OCI-LY7 (cell line): Measurements from ENCODE around the gene TMEM86B.

Source experiments
- EZH2phosphoT487 ChIP-seq: fragments of 200-600 bp; sonication (generic); IDR thresholded peaks from 2 replicates; pipeline ENCODE4 v1.6.1; 2018; ENCODE audit warnings: low read depth, borderline replicate concordance, mild to moderate bottlenecking, mixed run types, antibody characterized with exemption, low read length, moderate library complexity, mixed read lengths
- TF ChIP-seq, protein P1 (sequence below): fragments of 200-600 bp; sonication (generic); conservative IDR thresholded peaks from 2 replicates; pipeline ENCODE4 v1.5.1; 2014; ENCODE audit warnings: mild to moderate bottlenecking, antibody characterized with exemption, low read length, moderate library complexity, mixed read lengths

DNA sequence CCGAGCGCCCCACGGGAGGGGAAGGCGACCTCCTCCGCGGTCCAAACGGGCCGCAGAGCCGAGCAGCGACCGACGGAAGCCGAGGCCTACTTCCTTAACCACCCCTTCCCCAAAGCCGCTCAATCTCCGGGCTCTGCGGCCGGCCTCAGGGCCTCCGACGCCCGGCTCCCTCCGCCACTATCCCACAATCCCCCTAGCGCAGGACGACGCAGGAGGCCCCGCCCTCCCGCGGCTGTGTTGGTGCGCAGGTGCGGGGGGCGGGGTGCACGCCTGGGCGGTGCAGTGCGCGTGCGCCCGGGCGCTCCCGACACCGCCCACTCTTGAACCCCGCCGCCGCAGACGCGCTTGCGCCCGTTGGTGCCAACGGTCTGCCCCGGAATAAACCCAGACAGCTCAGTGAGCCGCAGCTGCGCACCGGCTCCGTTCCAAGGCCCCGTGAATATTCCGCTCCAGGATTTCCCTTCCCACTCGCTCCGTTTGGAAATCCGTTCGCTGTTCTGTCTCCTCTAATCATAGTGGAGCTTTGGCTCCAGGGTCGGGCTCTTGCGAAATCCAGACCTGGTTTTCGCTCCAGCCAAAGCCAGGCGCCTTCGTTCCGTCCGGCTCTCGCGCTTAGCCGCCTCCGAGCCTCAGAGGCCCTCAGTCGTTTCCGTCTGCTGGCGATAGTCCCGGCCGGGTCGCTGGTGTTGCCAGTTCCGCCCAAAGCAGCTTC, 30.4 kb upstream of the TMEM86B start, which contains the start of gene PPP6R1:
- TF ChIP-seq, protein P1, sequence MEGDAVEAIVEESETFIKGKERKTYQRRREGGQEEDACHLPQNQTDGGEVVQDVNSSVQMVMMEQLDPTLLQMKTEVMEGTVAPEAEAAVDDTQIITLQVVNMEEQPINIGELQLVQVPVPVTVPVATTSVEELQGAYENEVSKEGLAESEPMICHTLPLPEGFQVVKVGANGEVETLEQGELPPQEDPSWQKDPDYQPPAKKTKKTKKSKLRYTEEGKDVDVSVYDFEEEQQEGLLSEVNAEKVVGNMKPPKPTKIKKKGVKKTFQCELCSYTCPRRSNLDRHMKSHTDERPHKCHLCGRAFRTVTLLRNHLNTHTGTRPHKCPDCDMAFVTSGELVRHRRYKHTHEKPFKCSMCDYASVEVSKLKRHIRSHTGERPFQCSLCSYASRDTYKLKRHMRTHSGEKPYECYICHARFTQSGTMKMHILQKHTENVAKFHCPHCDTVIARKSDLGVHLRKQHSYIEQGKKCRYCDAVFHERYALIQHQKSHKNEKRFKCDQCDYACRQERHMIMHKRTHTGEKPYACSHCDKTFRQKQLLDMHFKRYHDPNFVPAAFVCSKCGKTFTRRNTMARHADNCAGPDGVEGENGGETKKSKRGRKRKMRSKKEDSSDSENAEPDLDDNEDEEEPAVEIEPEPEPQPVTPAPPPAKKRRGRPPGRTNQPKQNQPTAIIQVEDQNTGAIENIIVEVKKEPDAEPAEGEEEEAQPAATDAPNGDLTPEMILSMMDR: no peak
- TF ChIP-seq EZH2phosphoT487: no peak
